HL-60 (cell line): ENCODE results near the gene TSPAN33.

Experiments
- DNase-seq, 2 experiments: peaks; one replicate each; pipeline ENCODE4 v3.0.0-alpha.2; 2010 to 2020; ENCODE audit warnings: low read depth in 1 of 2, low spot score in 1 of 2
- H3K27ac ChIP-seq: fragments of 250-450 bp; sonication (Bioruptor Pico); replicated peaks from 2 replicates; pipeline ENCODE4 v1.5.1; 2020; ENCODE audit warnings: mild to moderate bottlenecking, moderate library complexity
- H3K27me3 ChIP-seq: fragments of 250-450 bp; sonication (Bioruptor Pico); 2 replicates; pipeline ENCODE4 v1.5.1; 2021; ENCODE audit warnings: mild to moderate bottlenecking, moderate library complexity; ENCODE audit not compliant: insufficient read depth, poor library complexity, severe bottlenecking
- H3K4me3 ChIP-seq: replicated peaks from 2 replicates; pipeline ENCODE4 v1.5.1; 2011; ENCODE audit warnings: mild to moderate bottlenecking, control low read depth, low read length; ENCODE audit not compliant: insufficient read depth
- GABPA ChIP-seq: IDR thresholded peaks from 2 replicates; pipeline ENCODE4 v1.6.1; 2012; ENCODE audit warnings: low read depth
- POLR2AphosphoS5 ChIP-seq: IDR thresholded peaks from 2 replicates; pipeline ENCODE4 v1.6.1; 2012; ENCODE audit warnings: low read depth
- SPI1 ChIP-seq: IDR thresholded peaks from 2 replicates; pipeline ENCODE4 v1.6.1; 2012; ENCODE audit warnings: low read depth, mild to moderate bottlenecking, borderline replicate concordance
- TF ChIP-seq, protein P1 (sequence below): IDR thresholded peaks from one replicate; pipeline ENCODE4 v1.5.1; 2011; ENCODE audit warnings: low read length, control low read depth, inconsistent platforms; ENCODE audit not compliant: insufficient read depth
- TF ChIP-seq, protein P2 (sequence below): IDR thresholded peaks from 2 replicates; pipeline ENCODE4 v1.6.1; 2012; ENCODE audit warnings: low read depth; ENCODE audit not compliant: insufficient replicate concordance

TSPAN33 gene

DNA sequence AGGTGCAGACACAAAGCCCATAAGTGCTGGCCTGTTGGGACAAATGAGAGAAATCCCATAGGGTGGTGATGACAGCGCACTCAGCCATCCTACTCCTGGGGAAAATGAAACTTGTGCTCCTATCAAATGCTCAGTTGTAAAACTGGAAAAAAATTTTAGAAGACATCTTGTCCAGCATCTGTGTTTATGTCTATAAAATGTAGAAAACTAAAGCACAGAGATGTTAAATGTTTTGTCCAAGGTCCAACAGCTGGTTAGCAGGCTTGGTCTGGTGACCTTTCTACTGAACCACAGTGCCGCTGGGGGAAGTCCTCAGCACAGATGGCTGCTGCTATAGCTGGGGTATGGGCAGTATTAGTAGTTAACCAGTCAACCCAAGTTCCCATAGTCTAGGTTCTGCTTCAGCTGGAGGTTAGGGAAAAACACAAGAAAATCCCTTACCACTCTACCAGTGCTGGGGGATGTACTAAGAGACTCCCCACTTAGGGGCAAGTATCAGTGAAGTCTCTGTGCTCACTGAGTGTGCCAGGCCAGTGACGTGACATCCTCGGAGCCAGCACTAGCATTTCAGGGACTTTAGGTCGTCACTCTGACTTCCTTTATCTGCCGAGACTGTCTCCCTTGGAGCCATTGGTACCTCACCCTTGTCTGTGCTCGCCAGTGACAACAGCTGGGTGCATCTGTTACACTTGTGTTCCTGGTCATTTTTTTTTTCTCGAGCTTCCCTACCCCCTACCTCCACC lies 1.9 kb downstream of the TSPAN33 start:
- no peak for DNase-seq
- Histone ChIP-seq H3K4me3 (no peak overlapping the region), H3K27ac (no peak overlapping the region), H3K27me3 (peaks cover 8% of the 10 kb centered on the region)
- TF ChIP-seq POLR2AphosphoS5: no peak
- TF ChIP-seq, protein P1, sequence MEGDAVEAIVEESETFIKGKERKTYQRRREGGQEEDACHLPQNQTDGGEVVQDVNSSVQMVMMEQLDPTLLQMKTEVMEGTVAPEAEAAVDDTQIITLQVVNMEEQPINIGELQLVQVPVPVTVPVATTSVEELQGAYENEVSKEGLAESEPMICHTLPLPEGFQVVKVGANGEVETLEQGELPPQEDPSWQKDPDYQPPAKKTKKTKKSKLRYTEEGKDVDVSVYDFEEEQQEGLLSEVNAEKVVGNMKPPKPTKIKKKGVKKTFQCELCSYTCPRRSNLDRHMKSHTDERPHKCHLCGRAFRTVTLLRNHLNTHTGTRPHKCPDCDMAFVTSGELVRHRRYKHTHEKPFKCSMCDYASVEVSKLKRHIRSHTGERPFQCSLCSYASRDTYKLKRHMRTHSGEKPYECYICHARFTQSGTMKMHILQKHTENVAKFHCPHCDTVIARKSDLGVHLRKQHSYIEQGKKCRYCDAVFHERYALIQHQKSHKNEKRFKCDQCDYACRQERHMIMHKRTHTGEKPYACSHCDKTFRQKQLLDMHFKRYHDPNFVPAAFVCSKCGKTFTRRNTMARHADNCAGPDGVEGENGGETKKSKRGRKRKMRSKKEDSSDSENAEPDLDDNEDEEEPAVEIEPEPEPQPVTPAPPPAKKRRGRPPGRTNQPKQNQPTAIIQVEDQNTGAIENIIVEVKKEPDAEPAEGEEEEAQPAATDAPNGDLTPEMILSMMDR: no peak
- TF ChIP-seq GABPA: no peak
- TF ChIP-seq, protein P2, sequence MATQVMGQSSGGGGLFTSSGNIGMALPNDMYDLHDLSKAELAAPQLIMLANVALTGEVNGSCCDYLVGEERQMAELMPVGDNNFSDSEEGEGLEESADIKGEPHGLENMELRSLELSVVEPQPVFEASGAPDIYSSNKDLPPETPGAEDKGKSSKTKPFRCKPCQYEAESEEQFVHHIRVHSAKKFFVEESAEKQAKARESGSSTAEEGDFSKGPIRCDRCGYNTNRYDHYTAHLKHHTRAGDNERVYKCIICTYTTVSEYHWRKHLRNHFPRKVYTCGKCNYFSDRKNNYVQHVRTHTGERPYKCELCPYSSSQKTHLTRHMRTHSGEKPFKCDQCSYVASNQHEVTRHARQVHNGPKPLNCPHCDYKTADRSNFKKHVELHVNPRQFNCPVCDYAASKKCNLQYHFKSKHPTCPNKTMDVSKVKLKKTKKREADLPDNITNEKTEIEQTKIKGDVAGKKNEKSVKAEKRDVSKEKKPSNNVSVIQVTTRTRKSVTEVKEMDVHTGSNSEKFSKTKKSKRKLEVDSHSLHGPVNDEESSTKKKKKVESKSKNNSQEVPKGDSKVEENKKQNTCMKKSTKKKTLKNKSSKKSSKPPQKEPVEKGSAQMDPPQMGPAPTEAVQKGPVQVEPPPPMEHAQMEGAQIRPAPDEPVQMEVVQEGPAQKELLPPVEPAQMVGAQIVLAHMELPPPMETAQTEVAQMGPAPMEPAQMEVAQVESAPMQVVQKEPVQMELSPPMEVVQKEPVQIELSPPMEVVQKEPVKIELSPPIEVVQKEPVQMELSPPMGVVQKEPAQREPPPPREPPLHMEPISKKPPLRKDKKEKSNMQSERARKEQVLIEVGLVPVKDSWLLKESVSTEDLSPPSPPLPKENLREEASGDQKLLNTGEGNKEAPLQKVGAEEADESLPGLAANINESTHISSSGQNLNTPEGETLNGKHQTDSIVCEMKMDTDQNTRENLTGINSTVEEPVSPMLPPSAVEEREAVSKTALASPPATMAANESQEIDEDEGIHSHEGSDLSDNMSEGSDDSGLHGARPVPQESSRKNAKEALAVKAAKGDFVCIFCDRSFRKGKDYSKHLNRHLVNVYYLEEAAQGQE: no peak
- no peak for TF ChIP-seq SPI1

DNA sequence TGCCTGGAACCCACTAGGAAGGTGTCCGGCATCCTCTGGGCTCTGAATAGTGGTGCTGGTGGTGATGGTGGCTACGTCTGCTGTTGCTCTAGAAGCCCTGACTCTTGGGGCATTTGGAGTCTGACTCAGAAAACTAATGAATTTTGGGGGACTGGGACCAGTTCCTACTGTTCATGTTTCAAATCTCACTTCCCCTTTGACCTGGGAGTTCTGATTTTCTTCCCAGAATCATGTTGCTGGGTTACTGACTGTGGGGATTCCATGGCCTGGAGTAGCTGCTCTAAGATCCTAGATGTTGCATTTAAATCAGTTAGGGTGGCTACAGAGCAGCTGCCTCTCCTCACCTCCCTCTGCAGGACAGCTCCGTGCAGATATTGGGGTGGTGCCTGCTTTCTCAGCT lies 3.2 kb downstream of the TSPAN33 start:
- H3K27ac ChIP-seq: no peak overlapping the region
- TF ChIP-seq GABPA (no peak), SPI1 (0 out of 2 replicates have a peak, but pooled peaks have one; percentile 17)
- no peak overlapping the region for H3K4me3 ChIP-seq
- peaks cover 8% of the 10 kb centered on the region for H3K27me3 ChIP-seq
- DNase-seq: no peak

DNA sequence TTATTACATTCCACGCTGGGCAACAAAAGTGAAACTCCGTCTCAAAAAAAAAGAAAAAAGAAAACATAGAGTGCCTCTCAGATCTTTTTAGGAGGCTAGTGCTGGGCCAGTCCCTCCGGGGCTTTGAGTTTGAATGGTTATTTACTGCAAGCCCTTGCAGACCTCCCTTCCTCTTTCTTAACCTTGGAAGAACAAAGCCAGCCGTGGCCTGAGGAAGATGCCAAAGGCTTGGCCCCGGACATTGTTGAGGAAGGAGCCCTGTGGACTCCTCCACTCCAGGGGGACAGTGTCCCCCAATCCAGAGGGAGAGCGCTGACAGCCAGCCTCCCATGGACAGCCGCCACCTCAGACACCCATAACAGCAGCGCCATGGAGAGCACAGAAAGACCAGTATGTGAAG lies 5.0 kb downstream of the TSPAN33 start:
- Histone ChIP-seq H3K4me3 (no peak overlapping the region), H3K27me3 (no peaks in the 10 kb centered on the region), H3K27ac (no peak overlapping the region)
- peak in 1 of 2 experiments; percentile 53 for DNase-seq
- TF ChIP-seq, protein P1: no peak
- TF ChIP-seq SPI1: no peak
- TF ChIP-seq POLR2AphosphoS5: no peak
- no peak for TF ChIP-seq GABPA
- TF ChIP-seq, protein P2: no peak

DNA sequence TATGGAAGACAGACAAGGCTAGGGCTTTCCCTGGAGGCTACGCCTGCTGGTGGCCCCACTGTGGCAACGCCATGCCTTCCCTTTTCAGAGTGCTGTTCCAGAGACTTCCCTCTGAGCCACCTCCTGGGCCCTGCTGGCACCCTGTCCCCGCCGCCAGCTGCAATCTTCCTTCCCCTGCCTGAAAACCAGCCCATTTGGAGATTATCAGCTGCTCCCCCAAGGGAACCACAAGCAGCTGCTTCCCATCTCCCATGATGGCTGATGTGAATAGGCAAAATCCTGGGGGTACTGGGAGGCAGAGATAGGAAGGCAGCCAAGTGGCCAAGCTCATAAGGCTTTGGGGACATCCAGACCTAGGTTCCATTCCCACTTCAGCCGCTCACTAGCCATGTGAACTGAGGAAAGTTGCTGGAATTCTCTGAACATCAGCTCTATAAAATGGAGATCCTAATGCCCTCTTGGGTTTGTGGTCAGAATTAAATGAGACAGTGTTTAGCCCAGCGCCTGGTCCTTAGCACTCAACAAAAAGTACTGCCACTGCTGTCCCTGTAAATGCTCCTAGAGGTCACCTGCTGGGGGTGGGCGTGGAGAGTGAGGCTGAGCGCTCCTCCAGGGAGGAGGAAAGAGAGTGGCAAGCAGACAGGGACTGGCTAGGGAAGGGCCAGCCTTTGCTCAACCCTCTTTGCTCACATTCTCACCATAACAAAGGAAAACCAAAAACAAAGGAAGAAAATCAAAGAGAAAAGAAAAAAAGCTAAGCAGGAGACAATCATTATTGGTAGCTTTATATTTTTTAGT lies 5.9 kb downstream of the TSPAN33 start:
- Histone ChIP-seq H3K27me3 (no peaks in the 10 kb centered on the region), H3K27ac (no peak overlapping the region), H3K4me3 (no peak overlapping the region)
- TF ChIP-seq, protein P1: no peak
- peak; percentile 71 for TF ChIP-seq POLR2AphosphoS5
- peak; percentile 13 to 70 for DNase-seq
